OCI-LY7 (cell line): Measurements from ENCODE around the gene PUS7. TPM values are rescaled to one million over a fixed set of nuclear protein-coding genes. Genes with fewer than 3 reads are reported as not detected.

Source experiments
- BruUV-seq: library from RNA; stranded (reverse); fragments of 400-500 nt; replicated peaks from 2 replicates; lab custom pipeline; 2021; lab: Mats Ljungman, UMichigan
- CTCF ChIA-PET: fragments of 300-600 bp; sonication (Branson Sonifier 250); formaldehyde crosslinking; loops from one replicate; lab custom pipeline; 2022; ENCODE audit warnings: antibody characterized with exemption; ENCODE audit not compliant: unreplicated experiment; lab: Charles Lee
- POLR2A ChIA-PET: fragments of 300-600 bp; sonication (Branson Sonifier 250); formaldehyde crosslinking; loops from one replicate; lab custom pipeline; 2022; ENCODE audit warnings: antibody characterized with exemption; lab: Charles Lee
- DNase-seq: peaks from one replicate; pipeline ENCODE4 v3.0.0-alpha.2; 2015; ENCODE audit warnings: low spot score
- H2AFZ ChIP-seq: fragments of 200-600 bp; sonication (generic), shearing (Covaris generic); 2 replicates; pipeline ENCODE4 v1.6.1; 2014; ENCODE audit warnings: mild to moderate bottlenecking, antibody characterized with exemption, low read length, moderate library complexity
- H3K27ac ChIP-seq: fragments of 200-600 bp; sonication (generic); 2 replicates; pipeline ENCODE4 v1.5.1; 2014; ENCODE audit warnings: mixed run types, low read depth, mild to moderate bottlenecking, moderate library complexity, low read length, inconsistent platforms; ENCODE audit not compliant: poor library complexity, severe bottlenecking
- H3K36me3 ChIP-seq: fragments of 200-600 bp; sonication (generic); 2 replicates; pipeline ENCODE4 v1.6.1; 2014; ENCODE audit warnings: mild to moderate bottlenecking, antibody characterized with exemption, low read length, moderate library complexity, mixed read lengths; ENCODE audit not compliant: insufficient read depth
- H3K4me1 ChIP-seq: fragments of 200-600 bp; sonication (generic); 2 replicates; pipeline ENCODE4 v1.5.1; 2014; ENCODE audit warnings: mild to moderate bottlenecking, low read length; ENCODE audit not compliant: insufficient read depth, poor library complexity, severe bottlenecking
- H3K4me2 ChIP-seq: fragments of 200-600 bp; sonication (generic); 2 replicates; pipeline ENCODE4 v1.6.1; 2014; ENCODE audit warnings: mild to moderate bottlenecking, low read length
- H3K4me3 ChIP-seq: fragments of 200-600 bp; sonication (generic); 2 replicates; pipeline ENCODE4 v1.5.1; 2014; ENCODE audit warnings: mild to moderate bottlenecking, low read depth, low read length; ENCODE audit not compliant: poor library complexity, severe bottlenecking
- H3K79me2 ChIP-seq: fragments of 200-600 bp; sonication (generic); 2 replicates; pipeline ENCODE4 v1.6.1; 2016; ENCODE audit warnings: low read depth, mild to moderate bottlenecking, low read length, moderate library complexity, mixed read lengths; ENCODE audit not compliant: insufficient read depth
- H3K9me2 ChIP-seq: fragments of 200-600 bp; sonication (generic); 2 replicates; pipeline ENCODE4 v1.6.1; 2016; ENCODE audit warnings: mild to moderate bottlenecking, low read length, mixed read lengths; ENCODE audit not compliant: insufficient read depth
- H3K9me3 ChIP-seq: fragments of 200-600 bp; sonication (generic); 2 replicates; pipeline ENCODE4 v1.6.1; 2014; ENCODE audit warnings: mild to moderate bottlenecking, mixed run types, low read length, mixed read lengths
- H4K20me1 ChIP-seq: fragments of 200-600 bp; sonication (generic); 2 replicates; pipeline ENCODE4 v1.6.1; 2014; ENCODE audit warnings: mild to moderate bottlenecking, antibody characterized with exemption, low read length, moderate library complexity, mixed read lengths; ENCODE audit not compliant: insufficient read depth
- EZH2phosphoT487 ChIP-seq: fragments of 200-600 bp; sonication (generic); IDR thresholded peaks from 2 replicates; pipeline ENCODE4 v1.6.1; 2018; ENCODE audit warnings: low read depth, borderline replicate concordance, mild to moderate bottlenecking, mixed run types, antibody characterized with exemption, low read length, moderate library complexity, mixed read lengths
- intact Hi-C: fragments of 100-400 bp; cut with micrococcal nuclease; formaldehyde crosslinking; loops from one replicate; pipeline ENCODE4 v1.10.0; 2022; ENCODE audit not compliant: unreplicated experiment
- total RNA-seq, 2 experiments: library from RNA; depleted of rRNA in 1 of 2; stranded (reverse); fragments of >200 nt in 1 of 2; shearing (Covaris generic) in 1 of 2; gene quantifications; 2 replicates each; pipeline ENCODE4 v1.2.3, GENCODE V29; 2014 to 2022
- TF ChIP-seq, protein P1 (sequence below): fragments of 200-600 bp; sonication (generic); conservative IDR thresholded peaks from 2 replicates; pipeline ENCODE4 v1.5.1; 2014; ENCODE audit warnings: mild to moderate bottlenecking, antibody characterized with exemption, low read length, moderate library complexity, mixed read lengths

PUS7 gene
- total RNA-seq, 2 experiments from 2014 or later, result 13.7 to 19.2 TPM

DNA sequence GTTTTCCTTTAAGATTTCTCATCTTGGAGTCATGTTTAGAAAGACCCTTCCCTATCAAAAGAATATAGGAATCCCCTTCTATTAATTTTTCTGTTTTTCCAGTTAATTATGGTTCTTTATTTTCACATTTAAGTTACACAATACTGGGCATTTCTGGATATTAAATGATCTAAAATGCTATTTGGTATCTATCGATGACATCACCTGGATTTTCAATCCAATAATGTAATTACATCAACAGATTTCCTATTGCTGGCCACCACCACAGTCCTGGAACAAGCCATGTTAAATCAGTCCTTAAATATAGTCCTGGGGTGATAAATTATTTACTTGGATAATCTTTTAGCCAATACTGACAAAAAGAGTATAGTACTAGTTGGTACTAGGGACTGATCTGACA, 48.0 kb downstream of the PUS7 start:
- BruUV-seq, result no TSS peak

DNA sequence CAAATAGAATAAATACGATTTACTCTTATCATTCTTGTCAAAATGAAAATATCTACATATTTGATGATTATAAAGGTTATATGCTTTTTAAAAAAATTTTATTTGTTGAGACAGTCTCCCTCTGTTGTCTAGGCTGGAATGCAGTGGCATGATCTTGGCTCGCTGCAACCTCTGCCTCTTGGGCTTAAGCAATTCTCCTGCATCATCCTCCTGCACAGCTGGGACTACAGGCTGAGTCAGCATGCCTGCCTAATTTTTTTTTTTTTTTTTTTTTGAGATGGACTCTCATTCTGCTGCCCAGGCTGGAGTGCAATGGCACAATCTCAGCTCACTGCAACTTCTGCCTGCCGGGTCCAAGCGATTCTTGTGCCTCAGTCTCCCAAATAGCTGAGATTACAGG, 48.9 kb downstream of the PUS7 start:
- TF ChIP-seq EZH2phosphoT487, result no peak
- TF ChIP-seq, protein P1, sequence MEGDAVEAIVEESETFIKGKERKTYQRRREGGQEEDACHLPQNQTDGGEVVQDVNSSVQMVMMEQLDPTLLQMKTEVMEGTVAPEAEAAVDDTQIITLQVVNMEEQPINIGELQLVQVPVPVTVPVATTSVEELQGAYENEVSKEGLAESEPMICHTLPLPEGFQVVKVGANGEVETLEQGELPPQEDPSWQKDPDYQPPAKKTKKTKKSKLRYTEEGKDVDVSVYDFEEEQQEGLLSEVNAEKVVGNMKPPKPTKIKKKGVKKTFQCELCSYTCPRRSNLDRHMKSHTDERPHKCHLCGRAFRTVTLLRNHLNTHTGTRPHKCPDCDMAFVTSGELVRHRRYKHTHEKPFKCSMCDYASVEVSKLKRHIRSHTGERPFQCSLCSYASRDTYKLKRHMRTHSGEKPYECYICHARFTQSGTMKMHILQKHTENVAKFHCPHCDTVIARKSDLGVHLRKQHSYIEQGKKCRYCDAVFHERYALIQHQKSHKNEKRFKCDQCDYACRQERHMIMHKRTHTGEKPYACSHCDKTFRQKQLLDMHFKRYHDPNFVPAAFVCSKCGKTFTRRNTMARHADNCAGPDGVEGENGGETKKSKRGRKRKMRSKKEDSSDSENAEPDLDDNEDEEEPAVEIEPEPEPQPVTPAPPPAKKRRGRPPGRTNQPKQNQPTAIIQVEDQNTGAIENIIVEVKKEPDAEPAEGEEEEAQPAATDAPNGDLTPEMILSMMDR, result no peak
- Histone ChIP-seq H3K9me2 (no peaks in the 10 kb centered on the region), H3K9me3 (no peaks in the 10 kb centered on the region), H2AFZ (no peak overlapping the region), H3K4me3 (no peak overlapping the region), H3K36me3 (peaks cover 6% of the 10 kb centered on the region), H3K27ac (no peak overlapping the region), H3K4me1 (no peaks in the 10 kb centered on the region), H3K4me2 (no peak overlapping the region), H4K20me1 (no peaks in the 10 kb centered on the region), H3K79me2 (no peaks in the 10 kb centered on the region)
- intact Hi-C loops, result no loop called here
- DNase-seq, result no peak
- no TSS peak for BruUV-seq
- POLR2A ChIA-PET, result no interaction called here
- CTCF ChIA-PET, result no interaction called here

More for the DNA sequence above, 48.0 kb downstream of the PUS7 start:
- Histone ChIP-seq H3K4me1 (no peaks in the 10 kb centered on the region), H3K79me2 (no peaks in the 10 kb centered on the region), H3K9me3 (no peaks in the 10 kb centered on the region), H2AFZ (no peak overlapping the region), H4K20me1 (no peaks in the 10 kb centered on the region), H3K4me2 (no peak overlapping the region), H3K9me2 (no peaks in the 10 kb centered on the region), H3K27ac (no peak overlapping the region), H3K36me3 (peaks cover 15% of the 10 kb centered on the region), H3K4me3 (no peak overlapping the region)
- TF ChIP-seq, protein P1, result no peak
- ChIA-PET CTCF (no interaction called here), POLR2A (no interaction called here)
- intact Hi-C loops, result no loop called here
- DNase-seq, result no peak

DNA sequence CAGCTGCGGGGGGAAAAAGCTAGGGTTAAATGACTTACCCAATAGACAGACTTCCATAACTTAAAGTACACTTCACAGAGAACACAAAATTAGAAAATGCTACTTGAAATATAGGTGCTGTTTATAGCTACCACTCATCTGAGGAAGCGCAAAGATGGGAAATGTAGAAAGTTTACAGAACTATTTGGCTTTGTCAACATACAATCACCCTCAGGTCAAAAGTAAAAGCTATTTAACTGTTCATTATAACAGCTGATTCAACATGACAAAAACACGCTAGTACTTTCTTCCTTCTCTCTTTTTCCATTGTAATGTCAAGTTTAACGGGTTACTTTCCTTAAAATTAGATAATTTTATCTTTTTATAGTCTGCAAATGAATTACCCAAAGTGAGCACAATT, 51.2 kb downstream of the PUS7 start:
- ChIA-PET CTCF (no interaction called here), POLR2A (interaction anchor here (0.6 to 1.1 kb wide), 2 partner anchors 56 to 95 kb away, joined by 3 read pairs; no protein-coding TSS in a partner anchor)
- Histone ChIP-seq H2AFZ (no peak overlapping the region), H3K4me1 (no peaks in the 10 kb centered on the region), H3K27ac (no peak overlapping the region), H3K4me3 (no peak overlapping the region), H3K4me2 (no peak overlapping the region), H3K9me2 (no peaks in the 10 kb centered on the region), H3K36me3 (peaks cover 4% of the 10 kb centered on the region), H3K9me3 (no peaks in the 10 kb centered on the region), H4K20me1 (no peaks in the 10 kb centered on the region), H3K79me2 (no peaks in the 10 kb centered on the region)
- intact Hi-C loops, result no loop called here
- no peak for DNase-seq
- BruUV-seq, result no TSS peak
- TF ChIP-seq EZH2phosphoT487, result no peak
- TF ChIP-seq, protein P1, result no peak
